CD4-positive, alpha-beta T cell treated with Interleukin-21 for 1 hour (primary cell): Measurements from ENCODE around the gene CD63.

Experiments used
- DNase-seq: peaks from one replicate; pipeline ENCODE4 v3.0.0-alpha.2; 2020

CD63 gene

DNA sequence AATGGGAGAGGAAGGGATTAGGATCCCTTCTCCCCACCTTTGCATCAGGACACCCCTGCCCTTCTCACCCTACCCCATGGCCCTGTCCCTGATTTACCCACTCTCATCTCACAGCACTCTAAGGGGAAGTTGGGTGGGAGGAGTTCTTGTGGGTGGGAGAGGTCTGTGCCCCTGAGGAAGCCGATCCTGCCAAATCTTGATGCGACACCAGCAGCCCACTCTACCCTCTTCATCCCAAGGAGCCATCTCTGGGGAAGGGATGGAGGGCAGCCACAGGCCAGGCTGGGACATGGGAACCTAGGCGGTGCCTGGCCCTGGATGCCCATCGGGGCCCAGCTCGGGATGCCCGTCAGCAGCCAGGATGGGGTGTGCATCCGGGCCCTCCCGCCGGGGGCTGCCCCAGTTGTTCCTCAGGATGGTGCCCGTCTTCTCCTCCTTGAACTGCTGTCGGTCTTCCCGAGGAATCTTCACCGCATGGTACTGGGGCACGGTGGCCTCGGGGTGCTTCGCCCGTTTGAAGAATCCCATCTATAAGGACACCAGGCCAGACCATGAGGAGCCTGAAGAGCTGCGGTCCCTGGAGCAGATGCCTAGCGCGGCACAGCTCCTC, 43.9 kb downstream of the CD63 start:
- DNase-seq: no peak

DNA sequence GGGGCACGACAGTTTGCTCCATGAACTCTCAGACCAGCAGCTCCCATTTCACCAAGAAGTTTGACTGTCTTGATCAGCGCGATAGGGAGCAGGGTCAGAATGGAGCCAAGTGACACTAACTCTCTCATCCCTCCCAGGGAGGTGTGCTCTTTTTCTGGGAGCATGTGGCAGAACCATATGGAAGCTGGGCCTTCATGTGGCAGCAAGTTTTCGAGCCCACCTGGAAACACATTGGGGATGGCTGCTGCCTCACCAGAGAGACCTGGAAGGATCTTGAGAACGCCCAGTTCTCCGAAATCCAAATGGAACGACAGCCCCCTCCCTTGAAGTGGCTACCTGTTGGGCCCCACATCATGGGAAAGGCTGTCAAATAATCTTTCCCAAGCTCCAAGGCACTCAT, 45.1 kb downstream of the CD63 start:
- no peak for DNase-seq

DNA sequence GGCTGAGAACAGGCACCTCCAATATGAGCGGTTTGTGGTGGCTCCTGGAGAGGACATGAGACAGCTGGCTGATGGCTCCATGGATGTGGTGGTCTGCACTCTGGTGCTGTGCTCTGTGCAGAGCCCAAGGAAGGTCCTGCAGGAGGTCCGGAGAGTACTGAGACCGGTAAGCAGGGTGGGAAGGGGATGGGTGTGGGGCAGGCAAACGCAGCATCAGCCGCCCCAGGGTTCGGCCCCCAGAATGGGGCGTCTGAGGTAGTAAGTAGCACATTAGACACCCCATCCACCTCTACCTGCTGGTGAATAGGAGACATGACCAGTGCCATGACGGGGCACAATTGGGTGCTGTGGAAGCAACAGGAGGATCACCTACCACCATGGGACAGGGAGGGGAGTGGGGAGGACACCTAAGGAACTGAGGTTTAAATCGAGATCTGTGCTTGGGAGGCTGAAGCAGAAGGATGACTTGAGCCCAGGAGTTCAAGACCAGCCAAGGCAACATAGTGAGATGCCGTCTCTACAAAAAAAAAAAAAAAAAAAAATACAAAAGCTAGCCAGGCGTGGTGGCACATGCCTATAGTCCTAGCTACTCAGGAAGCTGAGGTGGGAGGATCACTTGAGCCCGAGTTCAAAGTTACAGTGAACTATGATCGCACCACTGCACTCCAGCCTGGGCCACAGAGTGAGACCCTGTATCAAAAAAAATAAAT, 46.6 kb downstream of the CD63 start:
- no peak for DNase-seq

DNA sequence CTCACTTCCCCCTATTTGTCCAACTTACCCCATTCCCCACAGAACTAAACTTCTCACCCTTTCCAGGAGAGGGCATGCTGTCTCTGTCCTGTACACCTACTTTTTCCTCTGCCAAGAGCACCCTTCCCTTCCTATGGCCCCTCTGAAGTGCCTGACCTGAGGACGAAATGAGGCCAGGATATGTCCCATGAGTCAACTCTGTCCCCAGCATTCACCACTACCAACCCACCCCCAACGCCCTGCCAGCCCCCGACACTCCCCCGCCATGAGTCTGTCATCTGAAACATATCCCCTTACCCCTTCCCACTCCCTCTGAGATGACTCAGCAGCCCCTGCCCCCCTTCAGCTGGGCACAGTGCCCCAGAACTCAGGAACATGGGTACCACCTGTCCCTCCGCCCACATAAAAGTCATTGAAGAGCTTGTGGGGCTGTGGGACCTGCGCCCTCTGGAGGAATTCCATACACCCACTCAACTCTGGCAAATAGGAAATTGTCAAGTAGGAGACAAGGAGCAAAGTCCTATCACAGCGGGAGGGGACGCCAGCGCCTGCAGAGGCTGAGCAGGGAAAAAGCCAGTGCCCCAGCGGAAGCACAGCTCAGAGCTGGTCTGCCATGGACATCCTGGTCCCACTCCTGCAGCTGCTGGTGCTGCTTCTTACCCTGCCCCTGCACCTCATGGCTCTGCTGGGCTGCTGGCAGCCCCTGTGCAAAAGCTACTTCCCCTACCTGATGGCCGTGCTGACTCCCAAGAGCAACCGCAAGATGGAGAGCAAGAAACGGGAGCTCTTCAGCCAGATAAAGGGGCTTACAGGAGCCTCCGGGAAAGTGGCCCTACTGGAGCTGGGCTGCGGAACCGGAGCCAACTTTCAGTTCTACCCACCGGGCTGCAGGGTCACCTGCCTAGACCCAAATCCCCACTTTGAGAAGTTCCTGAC, 47.4 kb downstream of the CD63 start:
- DNase-seq: no peak

DNA sequence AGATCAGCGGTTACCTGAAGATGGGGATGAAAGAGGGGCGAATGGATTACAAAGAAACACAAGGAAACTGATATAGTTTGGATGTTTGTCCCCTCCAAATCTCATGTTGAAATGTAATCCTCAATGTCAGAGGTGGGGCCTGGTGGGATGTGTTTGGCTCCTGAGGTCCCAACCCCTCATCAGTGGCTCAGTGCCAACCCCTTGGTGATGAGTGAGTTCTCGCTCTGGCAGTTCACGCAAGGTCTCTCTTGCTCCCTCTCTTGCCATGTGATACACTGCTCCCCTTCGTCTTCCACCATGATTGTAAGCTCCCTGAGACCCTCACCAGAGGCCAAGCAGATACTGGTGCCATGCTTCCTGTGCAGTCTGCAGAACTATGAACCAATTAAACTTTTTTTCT, 49.1 kb downstream of the CD63 start:
- no peak for DNase-seq

DNA sequence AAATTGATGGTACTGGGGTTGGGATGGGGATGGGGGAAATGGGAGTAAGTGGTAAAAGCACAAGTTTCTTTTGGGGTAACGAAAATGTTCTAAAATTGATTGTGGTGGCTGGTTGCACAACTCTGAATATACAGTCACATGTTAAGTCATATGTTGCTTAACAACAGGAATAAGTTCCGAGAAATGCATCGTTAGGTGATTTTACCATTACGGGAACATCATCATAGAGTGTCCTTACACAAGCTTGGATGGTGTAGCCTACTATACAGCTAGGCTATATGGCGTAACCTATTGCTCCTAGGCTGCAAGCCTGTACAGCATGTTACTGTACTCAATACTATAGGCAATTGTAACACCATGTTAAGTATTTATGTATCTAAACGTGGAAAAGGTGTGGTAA, 52.1 kb downstream of the CD63 start:
- peak; percentile 10 for DNase-seq

DNA sequence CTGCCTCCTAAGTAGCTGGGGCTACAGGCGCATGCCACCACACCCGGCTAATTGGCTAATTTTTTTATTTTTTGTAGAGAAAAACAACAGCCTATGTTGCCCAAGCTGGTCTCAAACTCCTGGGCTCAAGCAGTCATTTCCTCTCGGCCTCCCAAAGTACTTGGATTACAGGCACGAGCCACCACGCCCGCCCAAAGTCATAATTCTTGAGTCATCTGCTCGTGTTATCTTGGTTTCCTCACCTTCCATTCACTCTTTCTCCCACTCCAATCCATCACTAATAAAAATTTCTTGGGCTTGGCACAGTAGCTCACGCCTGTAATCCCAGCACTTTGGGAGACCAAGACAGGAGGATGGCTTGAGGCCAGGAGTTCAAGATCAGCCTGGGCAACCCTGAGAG, 53.1 kb downstream of the CD63 start:
- no peak for DNase-seq
